ENCODE measurements around the gene INTS1. TPM values are rescaled to one million over a fixed set of nuclear protein-coding genes. Genes with fewer than 3 reads are reported as not detected.

The INTS1 gene
- total and polyA plus RNA-seq, 2 of the 4 experiments (the other 2 are of a cell fraction), result 9.3 to 40.1 TPM

DNA sequence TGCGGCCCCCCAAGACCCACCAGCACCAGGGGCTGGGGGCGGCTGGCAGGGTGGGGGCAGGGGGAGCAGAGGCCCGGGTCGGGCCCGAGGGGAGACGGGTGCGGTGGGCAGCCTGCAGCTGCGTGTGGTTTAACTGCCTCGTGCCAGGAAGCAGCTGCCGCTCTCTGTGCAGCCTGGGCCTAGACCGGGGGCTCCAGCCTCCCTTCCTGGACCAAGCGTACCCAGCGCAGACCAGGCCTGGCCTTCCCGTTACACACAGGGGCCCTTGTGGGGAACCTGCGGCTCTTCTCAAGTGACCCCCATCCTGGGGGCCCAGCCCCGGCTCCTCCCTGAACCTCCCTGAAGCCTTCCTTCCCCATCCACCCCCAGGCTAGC is 6.6 kb upstream of the INTS1 start:
- H3K4ac ChIP-seq (ENCODE audit: low read depth, low read length), result no peak overlapping the region
- ATAC-seq (ENCODE audit: low read depth) (no peak), DNase-seq (no peak)
- peaks cover 7% of the 10 kb centered on the region for H3K4me1 ChIP-seq (ENCODE audit: control insufficient read depth, insufficient read depth, low read length)
- H2BK15ac ChIP-seq (ENCODE audit: low read depth, low read length), result no peak overlapping the region
- H3K18ac ChIP-seq (ENCODE audit: low read depth, low read length), result no peak overlapping the region
- H4K91ac ChIP-seq (ENCODE audit: insufficient read depth, low read depth, low read length), result no peak overlapping the region
- H3K14ac ChIP-seq (replicated peaks; ENCODE audit: low read depth, low read length), result no peak overlapping the region
- no peak overlapping the region for H3K23ac ChIP-seq (ENCODE audit: low read depth, low read length)
- H2BK5ac ChIP-seq (ENCODE audit: low read depth, low read length, poor library complexity, severe bottlenecking), result no peak overlapping the region
- H3K9me1 ChIP-seq (ENCODE audit: insufficient read depth, low read length), result no peaks in the 10 kb centered on the region
- H3K9ac ChIP-seq (ENCODE audit: low read depth, low read length), result no peak overlapping the region
- intact Hi-C loops (cut with micrococcal nuclease), result no loop called here
- H3K4me3 ChIP-seq (ENCODE audit: insufficient read depth, low read depth, low read length), result no peak overlapping the region
- H2AK9ac ChIP-seq (replicated peaks; ENCODE audit: low read depth, low read length, poor library complexity), result no peak overlapping the region
- no peak overlapping the region for H3K27ac ChIP-seq (ENCODE audit: insufficient read depth, low read length)
- dilution Hi-C loops (cut with HindIII; ENCODE audit: low sequenced_read_pairs, unreplicated experiment), result no loop called here
- H3K9me3 ChIP-seq (ENCODE audit: control insufficient read depth, insufficient read depth, low read length), result no peaks in the 10 kb centered on the region
- no peak overlapping the region for H2BK120ac ChIP-seq (ENCODE audit: low read depth, low read length)
- H4K5ac ChIP-seq (ENCODE audit: low read depth, low read length), result no peak overlapping the region
- in situ Hi-C loops (cut with MboI; ENCODE audit: low sequenced_read_pairs), result no loop called here
- no peak overlapping the region for H2BK20ac ChIP-seq (ENCODE audit: low read depth, low read length)
- BruUV-seq (replicated peaks), result no TSS peak
- H2AK5ac ChIP-seq (ENCODE audit: low read depth, low read length), result no peak overlapping the region
- no peak overlapping the region for H3K56ac ChIP-seq (ENCODE audit: extremely low read depth, insufficient read depth, low read length)
- no peaks in the 10 kb centered on the region for H3K27me3 ChIP-seq (ENCODE audit: control insufficient read depth, insufficient read depth, low read length)
- WGBS, 2 experiments (ENCODE audit: extremely low coverage in 2 of 2, insufficient read length in 1 of 2), result 83% methylated on average over 7 of the region's 16 CpGs; no CpG with 5 or more reads in 1 of the 2 experiments
- no peaks in the 10 kb centered on the region for H4K20me1 ChIP-seq (ENCODE audit: insufficient read depth, low read length)
- no peak overlapping the region for H3K4me2 ChIP-seq (ENCODE audit: low read depth, low read length)
- CTCF ChIA-PET, result no interaction called here
- TF ChIP-seq, protein P1, sequence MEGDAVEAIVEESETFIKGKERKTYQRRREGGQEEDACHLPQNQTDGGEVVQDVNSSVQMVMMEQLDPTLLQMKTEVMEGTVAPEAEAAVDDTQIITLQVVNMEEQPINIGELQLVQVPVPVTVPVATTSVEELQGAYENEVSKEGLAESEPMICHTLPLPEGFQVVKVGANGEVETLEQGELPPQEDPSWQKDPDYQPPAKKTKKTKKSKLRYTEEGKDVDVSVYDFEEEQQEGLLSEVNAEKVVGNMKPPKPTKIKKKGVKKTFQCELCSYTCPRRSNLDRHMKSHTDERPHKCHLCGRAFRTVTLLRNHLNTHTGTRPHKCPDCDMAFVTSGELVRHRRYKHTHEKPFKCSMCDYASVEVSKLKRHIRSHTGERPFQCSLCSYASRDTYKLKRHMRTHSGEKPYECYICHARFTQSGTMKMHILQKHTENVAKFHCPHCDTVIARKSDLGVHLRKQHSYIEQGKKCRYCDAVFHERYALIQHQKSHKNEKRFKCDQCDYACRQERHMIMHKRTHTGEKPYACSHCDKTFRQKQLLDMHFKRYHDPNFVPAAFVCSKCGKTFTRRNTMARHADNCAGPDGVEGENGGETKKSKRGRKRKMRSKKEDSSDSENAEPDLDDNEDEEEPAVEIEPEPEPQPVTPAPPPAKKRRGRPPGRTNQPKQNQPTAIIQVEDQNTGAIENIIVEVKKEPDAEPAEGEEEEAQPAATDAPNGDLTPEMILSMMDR (conservative IDR thresholded peaks at IDR 0.05; ENCODE audit: low read depth, low read length), result no peak
- TF ChIP-seq, protein P2, sequence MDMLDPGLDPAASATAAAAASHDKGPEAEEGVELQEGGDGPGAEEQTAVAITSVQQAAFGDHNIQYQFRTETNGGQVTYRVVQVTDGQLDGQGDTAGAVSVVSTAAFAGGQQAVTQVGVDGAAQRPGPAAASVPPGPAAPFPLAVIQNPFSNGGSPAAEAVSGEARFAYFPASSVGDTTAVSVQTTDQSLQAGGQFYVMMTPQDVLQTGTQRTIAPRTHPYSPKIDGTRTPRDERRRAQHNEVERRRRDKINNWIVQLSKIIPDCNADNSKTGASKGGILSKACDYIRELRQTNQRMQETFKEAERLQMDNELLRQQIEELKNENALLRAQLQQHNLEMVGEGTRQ (IDR thresholded peaks at IDR 0.05; ENCODE audit: low read depth, low read length), result no peak
- TF ChIP-seq MAZ (IDR thresholded peaks at IDR 0.05; ENCODE audit: borderline replicate concordance, low read depth, low read length), result no peak
- no peak for TF ChIP-seq BHLHE40 (IDR thresholded peaks at IDR 0.05; ENCODE audit: low read depth, low read length)
- TF ChIP-seq POLR2A (IDR thresholded peaks at IDR 0.05; ENCODE audit: low read depth, low read length), result no peak
- TF ChIP-seq RCOR1 (IDR thresholded peaks at IDR 0.05; ENCODE audit: insufficient replicate concordance, low read length), result no peak
- no peak for TF ChIP-seq FOS (IDR thresholded peaks at IDR 0.05; ENCODE audit: low read depth, low read length)
- no peak for TF ChIP-seq MXI1 (IDR thresholded peaks at IDR 0.05; ENCODE audit: borderline replicate concordance, low read depth, low read length)
- TF ChIP-seq, protein P3, sequence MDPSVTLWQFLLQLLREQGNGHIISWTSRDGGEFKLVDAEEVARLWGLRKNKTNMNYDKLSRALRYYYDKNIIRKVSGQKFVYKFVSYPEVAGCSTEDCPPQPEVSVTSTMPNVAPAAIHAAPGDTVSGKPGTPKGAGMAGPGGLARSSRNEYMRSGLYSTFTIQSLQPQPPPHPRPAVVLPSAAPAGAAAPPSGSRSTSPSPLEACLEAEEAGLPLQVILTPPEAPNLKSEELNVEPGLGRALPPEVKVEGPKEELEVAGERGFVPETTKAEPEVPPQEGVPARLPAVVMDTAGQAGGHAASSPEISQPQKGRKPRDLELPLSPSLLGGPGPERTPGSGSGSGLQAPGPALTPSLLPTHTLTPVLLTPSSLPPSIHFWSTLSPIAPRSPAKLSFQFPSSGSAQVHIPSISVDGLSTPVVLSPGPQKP (IDR thresholded peaks at IDR 0.05; ENCODE audit: borderline replicate concordance, low read depth, low read length), result no peak
- no peak for TF ChIP-seq NFE2L2 (IDR thresholded peaks at IDR 0.05; ENCODE audit: low read depth, low read length)
- no peak for TF ChIP-seq RAD21 (IDR thresholded peaks at IDR 0.05; ENCODE audit: low read length)
- TF ChIP-seq RFX5 (IDR thresholded peaks at IDR 0.05; ENCODE audit: low read depth, low read length), result no peak
- no peak for TF ChIP-seq CEBPB (IDR thresholded peaks at IDR 0.05; ENCODE audit: low read depth, low read length)
- no peak for TF ChIP-seq CHD1 (IDR thresholded peaks at IDR 0.05; ENCODE audit: low read depth, low read length)
- TF ChIP-seq SMC3 (IDR thresholded peaks at IDR 0.05; ENCODE audit: low read depth, low read length), result no peak
- TF ChIP-seq MAFK (IDR thresholded peaks at IDR 0.05; ENCODE audit: low read depth, low read length), result no peak
- no peak overlapping the region for H2AFZ ChIP-seq (replicated peaks; ENCODE audit: low read length, poor library complexity)
- H3K79me1 ChIP-seq (ENCODE audit: low read depth in 1 of 2, low read length in 2 of 2), result 0 out of 4 replicates have a peak, but pooled peaks cover 0 to 2% of the 10 kb centered on the region in 2 experiments
- H3K36me3 ChIP-seq (ENCODE audit: control insufficient read depth, insufficient read depth, low read length), result no peaks in the 10 kb centered on the region
- no peak overlapping the region for H4K8ac ChIP-seq (ENCODE audit: low read depth in 2 of 2, low read length in 2 of 2)
- POLR2A ChIA-PET (ENCODE audit: unreplicated experiment), result no interaction called here

All from IMR-90 (cell line).